Transverse colon (tissue), 3 donors: ENCODE results near the gene TAF5.

Source experiments
- POLR2A ChIP-seq: fragments of 450-650 bp; IDR thresholded peaks from one replicate; pipeline ENCODE4 v1.6.1; 2016; ENCODE audit warnings: antibody characterized with exemption, mild to moderate bottlenecking, moderate library complexity
- TF ChIP-seq, protein P1 (sequence below), 5 experiments: fragments of 200-600 bp in 3 of 5; fragments of 450-650 bp in 2 of 5; sonication (generic) in 3 of 5; IDR thresholded peaks; 1 replicate in 2 of 5; 2 replicates in 3 of 5; pipeline ENCODE4 v1.5.1; 2016 to 2017; ENCODE audit warnings: antibody characterized with exemption in 5 of 5, inconsistent platforms in 3 of 5, mild to moderate bottlenecking in 2 of 5, moderate library complexity in 1 of 5

DNA sequence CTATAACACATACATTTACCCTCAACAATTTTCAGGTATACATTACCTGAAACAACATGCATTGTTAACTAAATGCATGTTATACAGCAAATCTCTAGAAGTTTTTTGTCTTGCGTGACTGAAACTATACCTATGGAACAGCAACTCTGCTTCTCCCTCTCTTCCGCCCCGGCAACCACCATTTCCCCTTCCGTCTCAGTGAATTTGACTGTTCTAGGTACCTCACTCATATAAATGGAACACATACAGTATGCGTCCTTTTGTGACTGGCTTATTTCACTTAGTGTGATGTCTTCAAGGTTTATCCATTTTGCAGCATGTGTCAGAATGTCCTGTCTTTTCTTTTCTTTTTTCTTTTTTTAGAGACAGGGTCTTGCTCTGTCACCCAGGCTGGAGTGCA is 61.9 kb downstream of the TAF5 start:
- TF ChIP-seq, protein P1, sequence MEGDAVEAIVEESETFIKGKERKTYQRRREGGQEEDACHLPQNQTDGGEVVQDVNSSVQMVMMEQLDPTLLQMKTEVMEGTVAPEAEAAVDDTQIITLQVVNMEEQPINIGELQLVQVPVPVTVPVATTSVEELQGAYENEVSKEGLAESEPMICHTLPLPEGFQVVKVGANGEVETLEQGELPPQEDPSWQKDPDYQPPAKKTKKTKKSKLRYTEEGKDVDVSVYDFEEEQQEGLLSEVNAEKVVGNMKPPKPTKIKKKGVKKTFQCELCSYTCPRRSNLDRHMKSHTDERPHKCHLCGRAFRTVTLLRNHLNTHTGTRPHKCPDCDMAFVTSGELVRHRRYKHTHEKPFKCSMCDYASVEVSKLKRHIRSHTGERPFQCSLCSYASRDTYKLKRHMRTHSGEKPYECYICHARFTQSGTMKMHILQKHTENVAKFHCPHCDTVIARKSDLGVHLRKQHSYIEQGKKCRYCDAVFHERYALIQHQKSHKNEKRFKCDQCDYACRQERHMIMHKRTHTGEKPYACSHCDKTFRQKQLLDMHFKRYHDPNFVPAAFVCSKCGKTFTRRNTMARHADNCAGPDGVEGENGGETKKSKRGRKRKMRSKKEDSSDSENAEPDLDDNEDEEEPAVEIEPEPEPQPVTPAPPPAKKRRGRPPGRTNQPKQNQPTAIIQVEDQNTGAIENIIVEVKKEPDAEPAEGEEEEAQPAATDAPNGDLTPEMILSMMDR (IDR thresholded peaks at IDR 0.05), result no peak
- no peak for TF ChIP-seq POLR2A
